Liver (tissue), 9 donors: ENCODE measurements around the gene CLDN15. TPM values are rescaled to one million over a fixed set of nuclear protein-coding genes. Genes with fewer than 3 reads are reported as not detected.

Source experiments
- DNase-seq: peaks from one replicate; pipeline ENCODE4 v3.0.0-alpha.2; 2017; ENCODE audit warnings: low spot score
- H3K27ac ChIP-seq, 2 donors: one replicate each; pipeline ENCODE4 v1.7.0; 2013; ENCODE audit warnings: inconsistent platforms in 2 of 2, low read length in 2 of 2, control low read depth in 1 of 2, low read depth in 1 of 2, mild to moderate bottlenecking in 1 of 2
- H3K27me3 ChIP-seq, 4 donors: one replicate each; pipeline versions ENCODE4 v1.6.1 to v1.7.0; 2013; ENCODE audit warnings: low read length in 3 of 4, inconsistent platforms in 1 of 4, mild to moderate bottlenecking in 1 of 4, moderate library complexity in 1 of 4; ENCODE audit not compliant: control insufficient read depth in 4 of 4, insufficient read depth in 4 of 4
- H3K36me3 ChIP-seq, 4 donors: one replicate each; pipeline versions ENCODE4 v1.6.1 to v1.7.0; 2013; ENCODE audit warnings: low read length in 3 of 4, mild to moderate bottlenecking in 3 of 4, low read depth in 1 of 4, moderate library complexity in 1 of 4; ENCODE audit not compliant: control insufficient read depth in 4 of 4, insufficient read depth in 3 of 4
- H3K4me1 ChIP-seq, 4 donors: one replicate each; pipeline versions ENCODE4 v1.6.1 to v1.7.0; 2013; ENCODE audit warnings: low read length in 3 of 4, mild to moderate bottlenecking in 3 of 4, moderate library complexity in 1 of 4; ENCODE audit not compliant: control insufficient read depth in 4 of 4, insufficient read depth in 4 of 4
- H3K4me3 ChIP-seq, 3 donors: one replicate each; pipeline versions ENCODE4 v1.6.1 to v1.7.0; 2013; ENCODE audit warnings: low read length in 3 of 3, control low read depth in 1 of 3, low read depth in 1 of 3, mild to moderate bottlenecking in 1 of 3
- H3K9ac ChIP-seq, 2 donors: one replicate each; pipeline ENCODE4 v1.7.0; 2013; ENCODE audit warnings: low read length in 2 of 2, mild to moderate bottlenecking in 2 of 2, moderate library complexity in 2 of 2, control low read depth in 1 of 2, low read depth in 1 of 2
- H3K9me3 ChIP-seq, 4 donors: one replicate each; pipeline versions ENCODE4 v1.6.1 to v1.7.0; 2013; ENCODE audit warnings: low read length in 3 of 4; ENCODE audit not compliant: control insufficient read depth in 4 of 4
- EGR1 ChIP-seq, 2 donors: IDR thresholded peaks; 2 replicates each; pipeline ENCODE4 v1.6.1; 2016 to 2018; ENCODE audit warnings: antibody characterized with exemption in 2 of 2, low read depth in 2 of 2
- FOXA1 ChIP-seq: IDR thresholded peaks from 2 replicates; pipeline ENCODE4 v1.6.1; 2016; ENCODE audit warnings: antibody characterized with exemption
- FOXA2 ChIP-seq: IDR thresholded peaks from 2 replicates; pipeline ENCODE4 v1.6.1; 2016; ENCODE audit warnings: antibody characterized with exemption
- GABPA ChIP-seq, 2 donors: IDR thresholded peaks in 1 of 2; conservative IDR thresholded peaks in 1 of 2; 2 replicates each; pipeline ENCODE4 v1.6.1; 2016; ENCODE audit warnings: antibody characterized with exemption in 2 of 2, mild to moderate bottlenecking in 1 of 2, moderate library complexity in 1 of 2
- HNF4G ChIP-seq: IDR thresholded peaks from 2 replicates; pipeline ENCODE4 v1.6.1; 2016; ENCODE audit warnings: antibody characterized with exemption
- JUND ChIP-seq, 2 donors: IDR thresholded peaks; 2 replicates each; pipeline ENCODE4 v1.6.1; 2016; ENCODE audit warnings: antibody characterized with exemption in 2 of 2
- RXRA ChIP-seq, 2 donors: IDR thresholded peaks; 2 replicates each; pipeline ENCODE4 v1.6.1; 2017 to 2018; ENCODE audit warnings: antibody characterized with exemption in 2 of 2, mild to moderate bottlenecking in 1 of 2
- SP1 ChIP-seq: IDR thresholded peaks from 2 replicates; pipeline ENCODE4 v1.6.1; 2018; ENCODE audit warnings: antibody characterized with exemption, mild to moderate bottlenecking
- TAF1 ChIP-seq: conservative IDR thresholded peaks from 2 replicates; pipeline ENCODE4 v1.6.1; 2016; ENCODE audit warnings: antibody characterized with exemption, mild to moderate bottlenecking
- YY1 ChIP-seq: IDR thresholded peaks from 2 replicates; pipeline ENCODE4 v1.6.1; 2016; ENCODE audit warnings: antibody characterized with exemption, mild to moderate bottlenecking
- WGBS: extraction: QIAGEN DNeasy Blood & Tissue Kit; methylation state at CpG from one replicate; pipeline ENCODE4 v1.1.7; 2013; 5-methylcytosine and 5-hydroxymethylcytosine counted together
- polyA plus RNA-seq, 2 donors: library from polyadenylated mRNA; stranded (reverse) in 1 of 2; unstranded in 1 of 2; fragments of 200-250 nt in 1 of 2; fragments of >200 nt in 1 of 2; fragmentation: Nextera tagmentation in 1 of 2; extraction: Ambion mirVana in 1 of 2; gene quantifications; one replicate each; pipeline versions ENCODE4 v1.2.1 to v1.2.3, GENCODE V29; 2013 to 2015
- total RNA-seq, 2 donors: library from RNA; depleted of rRNA; stranded (reverse); fragments of >200 nt; gene quantifications; one replicate each; pipeline ENCODE4 v1.2.3, GENCODE V29; 2014
- TF ChIP-seq, protein P1 (sequence below): fragments of 150-350 bp; IDR thresholded peaks from 2 replicates; pipeline ENCODE4 v1.5.1; 2017; ENCODE audit warnings: improper control_type of control experiment, low read depth, low read length; ENCODE audit not compliant: missing input control
- TF ChIP-seq, protein P2 (sequence below): IDR thresholded peaks from 2 replicates; pipeline ENCODE4 v1.6.1; 2016; ENCODE audit warnings: antibody characterized with exemption
- TF ChIP-seq, protein P3 (sequence below): IDR thresholded peaks from 2 replicates; pipeline ENCODE4 v1.6.1; 2016; ENCODE audit warnings: antibody characterized with exemption
- TF ChIP-seq, protein P4 (sequence below): IDR thresholded peaks from 2 replicates; pipeline ENCODE4 v1.6.1; 2016; ENCODE audit warnings: antibody characterized with exemption, mild to moderate bottlenecking
- donor health status: healthy.
- donor health status: healthy.
- donor health status: healthy.
- donor health status: healthy.
- donor health status: healthy.

Gene CLDN15
- total and polyA plus RNA-seq, 4 donors, result 3.7 to 12.4 (median 4.6) TPM

DNA sequence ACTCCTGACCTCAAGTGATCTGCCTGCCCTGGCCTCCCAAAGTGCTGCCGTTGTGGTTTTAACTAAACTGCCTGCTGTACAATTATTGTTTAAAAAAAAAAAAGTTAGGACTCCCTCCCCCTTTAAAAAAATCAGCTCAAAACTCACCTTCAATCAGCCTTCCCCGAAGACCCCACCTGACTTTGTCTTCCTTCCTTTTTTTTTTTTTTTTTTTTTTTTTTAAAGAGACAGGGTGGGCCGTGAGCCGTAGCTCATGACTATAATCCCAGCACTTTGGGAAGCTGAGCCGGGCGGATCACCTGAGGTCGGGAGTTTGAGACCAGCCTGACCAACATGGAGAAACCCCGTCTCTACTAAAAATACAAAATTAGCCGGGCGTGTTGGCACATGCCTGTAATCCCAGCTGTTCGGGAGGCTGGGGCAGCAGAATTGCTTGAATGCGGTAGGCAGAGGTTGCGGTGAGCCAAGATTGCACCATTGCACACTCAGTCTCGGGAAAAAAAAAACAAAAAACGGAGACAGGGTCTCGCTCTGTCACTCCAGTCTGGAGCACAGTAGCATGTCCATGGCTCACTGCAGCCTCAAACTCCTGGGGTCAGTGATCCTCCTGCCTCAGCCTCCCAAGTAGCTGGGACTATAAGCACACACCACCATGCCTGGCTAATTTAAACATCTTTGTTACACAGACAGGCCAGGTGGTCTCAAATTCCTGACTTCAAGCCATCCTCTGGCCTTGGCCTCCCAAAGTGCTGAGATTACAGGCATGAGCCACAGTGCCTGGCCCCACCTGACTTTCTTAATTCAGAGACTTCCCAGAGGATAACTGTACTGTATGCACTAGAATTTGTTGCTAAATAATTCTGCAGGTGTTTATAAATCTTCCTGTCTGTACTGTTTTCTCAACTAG lies 4.1 kb upstream of the CLDN15 start (continued):
- TF ChIP-seq, protein P1, sequence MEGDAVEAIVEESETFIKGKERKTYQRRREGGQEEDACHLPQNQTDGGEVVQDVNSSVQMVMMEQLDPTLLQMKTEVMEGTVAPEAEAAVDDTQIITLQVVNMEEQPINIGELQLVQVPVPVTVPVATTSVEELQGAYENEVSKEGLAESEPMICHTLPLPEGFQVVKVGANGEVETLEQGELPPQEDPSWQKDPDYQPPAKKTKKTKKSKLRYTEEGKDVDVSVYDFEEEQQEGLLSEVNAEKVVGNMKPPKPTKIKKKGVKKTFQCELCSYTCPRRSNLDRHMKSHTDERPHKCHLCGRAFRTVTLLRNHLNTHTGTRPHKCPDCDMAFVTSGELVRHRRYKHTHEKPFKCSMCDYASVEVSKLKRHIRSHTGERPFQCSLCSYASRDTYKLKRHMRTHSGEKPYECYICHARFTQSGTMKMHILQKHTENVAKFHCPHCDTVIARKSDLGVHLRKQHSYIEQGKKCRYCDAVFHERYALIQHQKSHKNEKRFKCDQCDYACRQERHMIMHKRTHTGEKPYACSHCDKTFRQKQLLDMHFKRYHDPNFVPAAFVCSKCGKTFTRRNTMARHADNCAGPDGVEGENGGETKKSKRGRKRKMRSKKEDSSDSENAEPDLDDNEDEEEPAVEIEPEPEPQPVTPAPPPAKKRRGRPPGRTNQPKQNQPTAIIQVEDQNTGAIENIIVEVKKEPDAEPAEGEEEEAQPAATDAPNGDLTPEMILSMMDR, result no peak
- TF ChIP-seq, protein P2, sequence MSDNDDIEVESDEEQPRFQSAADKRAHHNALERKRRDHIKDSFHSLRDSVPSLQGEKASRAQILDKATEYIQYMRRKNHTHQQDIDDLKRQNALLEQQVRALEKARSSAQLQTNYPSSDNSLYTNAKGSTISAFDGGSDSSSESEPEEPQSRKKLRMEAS, result no peak
- TF ChIP-seq FOXA2, result no peak
- no peak for TF ChIP-seq HNF4G

DNA sequence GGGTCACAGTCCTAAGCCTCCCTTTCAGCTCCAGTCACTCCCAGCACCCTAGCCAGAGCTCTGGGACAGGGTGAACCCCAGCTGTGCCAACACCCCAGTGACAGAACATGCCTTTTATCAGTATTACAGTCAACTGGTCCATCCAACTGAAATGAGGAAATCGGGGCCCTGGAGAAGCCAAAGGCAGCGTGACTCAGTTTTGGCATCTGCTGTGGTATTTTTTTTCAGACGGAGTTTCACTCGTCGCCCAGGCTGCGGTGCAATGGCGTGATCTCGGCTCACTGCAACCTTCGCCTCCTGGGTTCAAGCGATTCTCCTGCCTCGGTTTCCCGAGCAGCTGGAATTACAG lies 3.4 kb upstream of the CLDN15 start:
- H3K9ac ChIP-seq, result no peak overlapping the region
- H3K9me3 ChIP-seq, result no peaks in the 10 kb centered on the region
- H3K4me1 ChIP-seq, result peaks cover 11 to 57% (median 37%) of the 10 kb centered on the region in 4 donors
- no peak for DNase-seq
- no peaks in the 10 kb centered on the region for H3K27me3 ChIP-seq
- H3K4me3 ChIP-seq, result no peak overlapping the region
- whole genome bisulfite sequencing, result 91% methylated on average over 12 of the region's 12 CpGs
- peaks cover 0 to 6% (median 4%) of the 10 kb centered on the region in 4 donors for H3K36me3 ChIP-seq
- TF ChIP-seq GABPA (IDR thresholded peaks at IDR 0.05 in 1 of 2, conservative IDR thresholded peaks at IDR 0.05 in 1 of 2), result no peak
- no peak for TF ChIP-seq FOXA2
- TF ChIP-seq, protein P1, result no peak
- TF ChIP-seq, protein P3, sequence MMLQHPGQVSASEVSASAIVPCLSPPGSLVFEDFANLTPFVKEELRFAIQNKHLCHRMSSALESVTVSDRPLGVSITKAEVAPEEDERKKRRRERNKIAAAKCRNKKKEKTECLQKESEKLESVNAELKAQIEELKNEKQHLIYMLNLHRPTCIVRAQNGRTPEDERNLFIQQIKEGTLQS, result no peak
- TF ChIP-seq HNF4G, result no peak
- TF ChIP-seq RXRA (IDR thresholded peaks at IDR 0.05), result no peak
- TF ChIP-seq TAF1, result no peak
- TF ChIP-seq EGR1 (IDR thresholded peaks at IDR 0.05; ENCODE audit: low read depth in 2 of 2), result no peak
- no peak for TF ChIP-seq SP1
- TF ChIP-seq, protein P4, sequence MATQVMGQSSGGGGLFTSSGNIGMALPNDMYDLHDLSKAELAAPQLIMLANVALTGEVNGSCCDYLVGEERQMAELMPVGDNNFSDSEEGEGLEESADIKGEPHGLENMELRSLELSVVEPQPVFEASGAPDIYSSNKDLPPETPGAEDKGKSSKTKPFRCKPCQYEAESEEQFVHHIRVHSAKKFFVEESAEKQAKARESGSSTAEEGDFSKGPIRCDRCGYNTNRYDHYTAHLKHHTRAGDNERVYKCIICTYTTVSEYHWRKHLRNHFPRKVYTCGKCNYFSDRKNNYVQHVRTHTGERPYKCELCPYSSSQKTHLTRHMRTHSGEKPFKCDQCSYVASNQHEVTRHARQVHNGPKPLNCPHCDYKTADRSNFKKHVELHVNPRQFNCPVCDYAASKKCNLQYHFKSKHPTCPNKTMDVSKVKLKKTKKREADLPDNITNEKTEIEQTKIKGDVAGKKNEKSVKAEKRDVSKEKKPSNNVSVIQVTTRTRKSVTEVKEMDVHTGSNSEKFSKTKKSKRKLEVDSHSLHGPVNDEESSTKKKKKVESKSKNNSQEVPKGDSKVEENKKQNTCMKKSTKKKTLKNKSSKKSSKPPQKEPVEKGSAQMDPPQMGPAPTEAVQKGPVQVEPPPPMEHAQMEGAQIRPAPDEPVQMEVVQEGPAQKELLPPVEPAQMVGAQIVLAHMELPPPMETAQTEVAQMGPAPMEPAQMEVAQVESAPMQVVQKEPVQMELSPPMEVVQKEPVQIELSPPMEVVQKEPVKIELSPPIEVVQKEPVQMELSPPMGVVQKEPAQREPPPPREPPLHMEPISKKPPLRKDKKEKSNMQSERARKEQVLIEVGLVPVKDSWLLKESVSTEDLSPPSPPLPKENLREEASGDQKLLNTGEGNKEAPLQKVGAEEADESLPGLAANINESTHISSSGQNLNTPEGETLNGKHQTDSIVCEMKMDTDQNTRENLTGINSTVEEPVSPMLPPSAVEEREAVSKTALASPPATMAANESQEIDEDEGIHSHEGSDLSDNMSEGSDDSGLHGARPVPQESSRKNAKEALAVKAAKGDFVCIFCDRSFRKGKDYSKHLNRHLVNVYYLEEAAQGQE, result no peak
- TF ChIP-seq FOXA1, result no peak
- TF ChIP-seq, protein P2, result no peak
- TF ChIP-seq YY1, result no peak
- no peak for TF ChIP-seq JUND (IDR thresholded peaks at IDR 0.05)
- H3K27ac ChIP-seq, result no peak overlapping the region
